GM23248 (cell line): ENCODE measurements around the gene SOX8.

ENCODE experiments used
- EZH2 ChIP-seq: fragments of 200-600 bp; sonication (generic); IDR thresholded peaks from 2 replicates; pipeline ENCODE4 v1.6.1; 2018; ENCODE audit warnings: antibody characterized with exemption, mild to moderate bottlenecking; ENCODE audit not compliant: insufficient read depth, poor library complexity, severe bottlenecking
- EZH2phosphoT487 ChIP-seq: fragments of 200-600 bp; sonication (generic); IDR thresholded peaks from 2 replicates; pipeline ENCODE4 v1.6.1; 2018; ENCODE audit warnings: antibody characterized with exemption, moderate library complexity, mild to moderate bottlenecking, low read depth; ENCODE audit not compliant: insufficient read depth

GRCh38 chr16:989354-989814 is 7.8 kb downstream of the SOX8 start:
- TF ChIP-seq EZH2 (no peak), EZH2phosphoT487 (no peak)
